ENCODE measurements around the gene CES5A.

Gene CES5A

DNA sequence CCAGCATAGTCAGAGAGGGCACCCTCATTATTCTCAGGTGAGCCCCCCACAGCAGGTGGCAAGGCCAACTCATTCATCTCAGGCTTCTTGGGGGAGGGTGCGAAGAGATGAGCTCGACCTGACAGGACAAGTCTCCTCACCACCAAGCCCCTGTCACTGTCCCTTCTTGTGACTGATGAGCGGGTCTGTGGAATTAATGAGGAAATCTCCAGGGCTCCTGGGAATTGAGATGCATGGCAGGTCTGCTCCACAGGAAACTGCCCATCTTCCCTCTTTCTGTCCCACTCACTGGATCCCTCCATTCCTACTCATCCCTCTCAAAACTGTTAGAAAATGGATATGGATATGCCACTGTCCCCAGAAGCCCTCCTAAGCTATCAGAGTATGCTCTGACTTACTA lies 32.5 kb upstream of the CES5A start:
- no peaks in the 10 kb centered on the region for H3K36me3 ChIP-seq
- peaks cover 5 to 14% (median 13%) of the 10 kb centered on the region in 3 donors for H3K9me3 ChIP-seq
- intact Hi-C loops (cut with DNase I; ENCODE audit: low total_unique reads) = no loop called here
- no peak overlapping the region for H3K4me3 ChIP-seq
- no peak overlapping the region for H3K27ac ChIP-seq
- no peaks in the 10 kb centered on the region for H3K27me3 ChIP-seq
- TF ChIP-seq, protein P1, sequence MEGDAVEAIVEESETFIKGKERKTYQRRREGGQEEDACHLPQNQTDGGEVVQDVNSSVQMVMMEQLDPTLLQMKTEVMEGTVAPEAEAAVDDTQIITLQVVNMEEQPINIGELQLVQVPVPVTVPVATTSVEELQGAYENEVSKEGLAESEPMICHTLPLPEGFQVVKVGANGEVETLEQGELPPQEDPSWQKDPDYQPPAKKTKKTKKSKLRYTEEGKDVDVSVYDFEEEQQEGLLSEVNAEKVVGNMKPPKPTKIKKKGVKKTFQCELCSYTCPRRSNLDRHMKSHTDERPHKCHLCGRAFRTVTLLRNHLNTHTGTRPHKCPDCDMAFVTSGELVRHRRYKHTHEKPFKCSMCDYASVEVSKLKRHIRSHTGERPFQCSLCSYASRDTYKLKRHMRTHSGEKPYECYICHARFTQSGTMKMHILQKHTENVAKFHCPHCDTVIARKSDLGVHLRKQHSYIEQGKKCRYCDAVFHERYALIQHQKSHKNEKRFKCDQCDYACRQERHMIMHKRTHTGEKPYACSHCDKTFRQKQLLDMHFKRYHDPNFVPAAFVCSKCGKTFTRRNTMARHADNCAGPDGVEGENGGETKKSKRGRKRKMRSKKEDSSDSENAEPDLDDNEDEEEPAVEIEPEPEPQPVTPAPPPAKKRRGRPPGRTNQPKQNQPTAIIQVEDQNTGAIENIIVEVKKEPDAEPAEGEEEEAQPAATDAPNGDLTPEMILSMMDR (IDR thresholded peaks at IDR 0.05) = no peak
- H3K4me1 ChIP-seq = peaks cover 0 to 6% (median 0%) of the 10 kb centered on the region in 4 donors
- no peak for DNase-seq

DNA sequence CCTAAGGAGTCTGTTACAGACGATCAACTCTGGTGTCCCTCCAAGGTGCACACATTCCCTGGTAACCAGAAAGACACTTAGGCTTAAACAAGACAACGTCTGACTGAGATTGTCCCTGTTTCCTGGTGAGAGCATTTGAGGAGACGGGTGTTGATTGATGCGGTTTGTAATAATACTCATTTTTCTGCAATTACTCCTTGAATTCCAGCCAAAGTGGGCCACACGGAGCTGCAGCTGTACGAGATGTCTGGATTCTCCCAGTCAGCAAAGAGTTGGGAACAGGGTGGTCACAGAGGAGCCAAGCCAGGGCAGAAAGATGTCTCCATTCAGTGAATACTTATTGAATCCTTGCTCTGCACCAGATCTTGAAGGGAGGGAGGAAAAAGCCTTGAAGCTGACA lies 30.9 kb upstream of the CES5A start:
- H3K27me3 ChIP-seq = no peaks in the 10 kb centered on the region
- H3K4me3 ChIP-seq = no peak overlapping the region
- no peak for DNase-seq
- no peak overlapping the region for H3K27ac ChIP-seq
- intact Hi-C loops (cut with DNase I; ENCODE audit: low total_unique reads) = no loop called here
- TF ChIP-seq, protein P1 (IDR thresholded peaks at IDR 0.05) = no peak
- H3K36me3 ChIP-seq = no peaks in the 10 kb centered on the region
- H3K9me3 ChIP-seq = peaks cover 5 to 14% (median 13%) of the 10 kb centered on the region in 3 donors
- no peaks in the 10 kb centered on the region for H3K4me1 ChIP-seq

DNA sequence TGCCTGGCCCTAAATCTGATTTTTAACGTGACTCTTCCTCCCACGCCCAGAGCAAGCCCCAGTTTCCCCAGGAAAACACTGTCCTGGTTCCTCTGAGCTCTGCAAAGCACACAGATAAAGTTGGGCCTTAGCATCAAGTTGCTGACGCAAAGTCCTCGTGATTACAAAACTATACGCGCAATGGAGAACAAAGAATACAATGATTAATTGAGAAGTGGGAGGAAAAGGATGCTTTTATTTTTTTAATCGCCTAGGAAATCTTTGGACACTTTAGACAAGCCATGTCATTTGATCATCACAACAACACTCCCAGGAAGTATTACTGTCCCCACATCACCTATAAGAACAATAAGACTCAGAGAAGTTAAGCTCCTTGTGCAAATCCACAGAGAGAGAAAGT lies 30.5 kb upstream of the CES5A start:
- Histone ChIP-seq H3K27me3 (no peaks in the 10 kb centered on the region), H3K9me3 (peaks cover 5 to 14% (median 9%) of the 10 kb centered on the region in 3 donors), H3K4me3 (no peak overlapping the region), H3K4me1 (no peaks in the 10 kb centered on the region), H3K36me3 (no peaks in the 10 kb centered on the region), H3K27ac (no peak overlapping the region)
- intact Hi-C loops (cut with DNase I; ENCODE audit: low total_unique reads) = no loop called here
- no peak for DNase-seq
- TF ChIP-seq, protein P1 (IDR thresholded peaks at IDR 0.05) = no peak

DNA sequence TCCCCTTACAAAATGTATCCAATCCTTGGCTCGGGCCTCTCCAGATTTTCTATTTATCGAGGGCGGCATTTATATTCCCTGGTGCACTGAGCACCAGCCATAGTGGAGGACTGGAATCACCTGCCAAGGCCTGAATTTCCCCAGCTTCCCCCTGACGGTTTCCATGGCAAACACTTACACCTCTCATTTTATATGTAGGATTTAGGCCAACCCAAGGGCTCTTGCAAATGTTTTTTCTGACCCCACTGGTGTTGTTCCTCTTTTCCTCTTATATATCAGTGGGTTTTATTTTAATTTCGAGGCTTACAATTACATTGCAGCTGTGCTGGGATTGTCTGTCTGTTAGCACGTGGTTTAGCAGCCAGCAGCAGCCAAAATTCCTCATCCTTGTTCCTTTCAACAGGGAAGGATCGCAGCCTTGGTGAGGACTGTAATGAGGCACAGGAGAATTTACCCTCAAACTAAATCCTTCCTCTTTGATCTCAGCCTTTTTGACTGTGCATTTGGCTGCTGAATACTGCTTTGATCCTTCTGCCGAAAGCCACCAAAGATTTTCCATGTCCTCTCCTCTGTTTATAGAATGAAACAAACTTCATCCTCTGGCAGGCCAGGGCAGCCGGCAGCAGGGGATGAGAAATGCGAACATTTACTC lies 26.5 kb upstream of the CES5A start:
- TF ChIP-seq, protein P1 (IDR thresholded peaks at IDR 0.05) = no peak
- no peak for DNase-seq
- no peak overlapping the region for H3K27ac ChIP-seq
- peaks cover 0 to 6% of the 10 kb centered on the region in 2 donors for H3K27me3 ChIP-seq
- no peaks in the 10 kb centered on the region for H3K4me1 ChIP-seq
- H3K36me3 ChIP-seq = no peaks in the 10 kb centered on the region
- intact Hi-C loops (cut with DNase I; ENCODE audit: low total_unique reads) = no loop called here
- peaks cover 5 to 14% (median 13%) of the 10 kb centered on the region in 3 donors for H3K9me3 ChIP-seq
- no peak overlapping the region for H3K4me3 ChIP-seq

DNA sequence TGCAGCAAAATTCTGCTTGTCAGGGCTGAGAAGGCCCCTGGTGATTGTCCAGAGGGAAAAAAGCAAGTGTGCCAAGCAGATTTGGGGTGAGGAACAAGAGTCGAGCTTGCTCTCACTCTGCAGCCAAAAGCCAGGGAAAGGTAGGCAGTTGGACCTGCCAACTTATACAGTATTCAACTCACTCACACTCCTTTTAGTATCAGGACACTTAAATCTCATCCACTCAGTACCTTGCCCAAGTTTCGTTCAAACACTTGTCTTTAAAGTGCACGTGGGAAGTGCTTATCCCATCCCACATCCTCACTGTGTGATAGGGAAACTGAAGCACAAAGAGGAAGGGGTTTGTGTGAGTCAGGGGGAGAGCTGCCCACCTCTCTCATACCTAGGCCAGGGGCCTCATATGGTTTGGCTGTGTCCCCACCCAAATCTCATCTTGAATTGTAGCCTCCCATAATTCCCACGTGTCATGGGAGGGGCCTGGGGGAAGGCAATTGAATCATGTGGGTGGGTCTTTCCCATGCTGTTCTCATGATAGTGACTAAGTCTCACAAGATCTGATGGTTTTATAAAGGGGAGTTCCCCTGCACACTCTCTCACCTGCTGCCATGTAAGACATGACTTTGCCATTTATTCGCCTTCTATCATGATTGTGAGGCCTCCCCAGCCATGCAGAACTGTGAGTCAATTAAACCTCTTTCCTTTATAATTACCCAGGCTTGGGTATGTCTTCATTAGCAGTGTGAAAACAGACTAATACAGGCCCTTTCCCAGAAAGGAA lies 25.6 kb upstream of the CES5A start:
- peaks cover 0 to 6% of the 10 kb centered on the region in 2 donors for H3K27me3 ChIP-seq
- no peaks in the 10 kb centered on the region for H3K4me1 ChIP-seq
- DNase-seq = no peak
- TF ChIP-seq, protein P1 (IDR thresholded peaks at IDR 0.05) = no peak
- H3K27ac ChIP-seq = no peak overlapping the region
- intact Hi-C loops (cut with DNase I; ENCODE audit: low total_unique reads) = no loop called here
- H3K36me3 ChIP-seq = no peaks in the 10 kb centered on the region
- peaks cover 5 to 14% (median 13%) of the 10 kb centered on the region in 3 donors for H3K9me3 ChIP-seq
- no peak overlapping the region for H3K4me3 ChIP-seq

All from tibial artery (tissue), 4 donors.